ENCODE results near the gene RAPH1. TPM values are rescaled to one million over a fixed set of nuclear protein-coding genes. Genes with fewer than 3 reads are reported as not detected.
"Not testable (repeated sequence)": the region's sequence is repeated elsewhere in the genome, so short reads cannot be mapped to it uniquely, and the experiment has no call there.

Gene RAPH1
- total RNA-seq, 3 donors from 2014 or later (not counting 1 experiment from before 2014, with no cell fraction given), result 0.34 to 3.6 (median 1.5) TPM

GRCh38 chr2:203396667-203397066 lies 138.4 kb downstream of the RAPH1 start:
- Mint-ChIP-seq H3K27ac (peak overlapping the region in 1 of 2 donors; percentile 63), H3K36me3 (no peaks in the 10 kb centered on the region), H3K27me3 (ENCODE audit: low read depth in 2 of 2) (no peaks in the 10 kb centered on the region), H3K4me1 (peaks cover 6 to 9% of the 10 kb centered on the region in 2 donors), H3K4me3 (no peak overlapping the region), H3K9me3 (peaks cover 0 to 2% of the 10 kb centered on the region in 2 donors)
- Histone ChIP-seq H3K36me3 (ENCODE audit: control insufficient read depth, insufficient read depth, low read length) (peaks cover 3% of the 10 kb centered on the region), H3K9me3 (ENCODE audit: control insufficient read depth, insufficient read depth, low read length) (peaks cover 2% of the 10 kb centered on the region), H3K4me3 (ENCODE audit: low read length) (no peak overlapping the region), H3K27me3 (ENCODE audit: control insufficient read depth, insufficient read depth, low read length) (no peaks in the 10 kb centered on the region), H3K27ac (ENCODE audit: low read length) (no peak overlapping the region), H3K4me1 (ENCODE audit: control insufficient read depth, insufficient read depth, low read length) (no peaks in the 10 kb centered on the region)
- no peak for TF ChIP-seq CTCF (IDR thresholded peaks at IDR 0.05)
- ATAC-seq (no peak), DNase-seq (no peak)
- WGBS (ENCODE audit: insufficient coverage), result 78% methylated on average over 1 of the region's 1 CpG
- intact Hi-C loops (cut with micrococcal nuclease), result no loop called here

- H3K4me3 ChIP-seq (ENCODE audit: low read length), result no peak overlapping the region
- Mint-ChIP-seq H3K4me1 (peaks cover 6 to 9% of the 10 kb centered on the region in 2 donors), H3K9me3 (peaks cover 0 to 2% of the 10 kb centered on the region in 2 donors), H3K4me3 (no peak overlapping the region), H3K27ac (no peak overlapping the region), H3K36me3 (no peaks in the 10 kb centered on the region), H3K27me3 (ENCODE audit: low read depth in 2 of 2) (no peaks in the 10 kb centered on the region)
- intact Hi-C loops (cut with micrococcal nuclease), result no loop called here
- TF ChIP-seq CTCF (IDR thresholded peaks at IDR 0.05), result no peak
- no peak for DNase-seq
- no peak overlapping the region for H3K27ac ChIP-seq (ENCODE audit: low read length)
- ATAC-seq, result no peak
- peaks cover 3% of the 10 kb centered on the region for H3K36me3 ChIP-seq (ENCODE audit: control insufficient read depth, insufficient read depth, low read length)
- H3K9me3 ChIP-seq (ENCODE audit: control insufficient read depth, insufficient read depth, low read length), result peaks cover 2% of the 10 kb centered on the region
- H3K27me3 ChIP-seq (ENCODE audit: control insufficient read depth, insufficient read depth, low read length), result no peaks in the 10 kb centered on the region
- 92% methylated on average over 1 of the region's 2 CpGs for WGBS (ENCODE audit: insufficient coverage)
- H3K4me1 ChIP-seq (ENCODE audit: control insufficient read depth, insufficient read depth, low read length), result no peaks in the 10 kb centered on the region
These were observed 139.2 kb downstream of the RAPH1 start for GRCh38 chr2:203395858-203396257.

- Mint-ChIP-seq H3K27ac (no peak overlapping the region), H3K9me3 (peaks cover 0 to 2% of the 10 kb centered on the region in 2 donors), H3K27me3 (ENCODE audit: low read depth in 2 of 2) (no peaks in the 10 kb centered on the region), H3K4me3 (no peak overlapping the region), H3K4me1 (peaks cover 6 to 9% of the 10 kb centered on the region in 2 donors), H3K36me3 (no peaks in the 10 kb centered on the region)
- Histone ChIP-seq H3K4me1 (ENCODE audit: control insufficient read depth, insufficient read depth, low read length) (no peaks in the 10 kb centered on the region), H3K4me3 (ENCODE audit: low read length) (no peak overlapping the region), H3K36me3 (ENCODE audit: control insufficient read depth, insufficient read depth, low read length) (peaks cover 3% of the 10 kb centered on the region), H3K27ac (ENCODE audit: low read length) (no peak overlapping the region), H3K9me3 (ENCODE audit: control insufficient read depth, insufficient read depth, low read length) (peaks cover 2% of the 10 kb centered on the region), H3K27me3 (ENCODE audit: control insufficient read depth, insufficient read depth, low read length) (no peaks in the 10 kb centered on the region)
- intact Hi-C loops (cut with micrococcal nuclease), result no loop called here
- no peak for TF ChIP-seq CTCF (IDR thresholded peaks at IDR 0.05)
- 97% methylated on average over 9 of the region's 9 CpGs for WGBS (ENCODE audit: insufficient coverage)
- no peak for DNase-seq
- no peak for ATAC-seq
These were observed 140.4 kb downstream of the RAPH1 start for GRCh38 chr2:203394519-203395227.

GRCh38 chr2:203388153-203388552 lies 146.9 kb downstream of the RAPH1 start:
- H3K36me3 ChIP-seq (ENCODE audit: control insufficient read depth, insufficient read depth, low read length); H3K9me3 ChIP-seq (ENCODE audit: control insufficient read depth, insufficient read depth, low read length); H3K9me3 Mint-ChIP-seq; H3K4me1 Mint-ChIP-seq; H3K27me3 ChIP-seq (ENCODE audit: control insufficient read depth, insufficient read depth, low read length); H3K4me3 ChIP-seq (ENCODE audit: low read length); H3K27ac ChIP-seq (ENCODE audit: low read length); H3K27ac Mint-ChIP-seq; H3K27me3 Mint-ChIP-seq (ENCODE audit: low read depth in 2 of 2); H3K36me3 Mint-ChIP-seq; H3K4me1 ChIP-seq (ENCODE audit: control insufficient read depth, insufficient read depth, low read length); ATAC-seq; DNase-seq; H3K4me3 Mint-ChIP-seq; intact Hi-C loops (cut with micrococcal nuclease): not testable (repeated sequence)
- 100% methylated on average over 2 of the region's 6 CpGs for WGBS (ENCODE audit: insufficient coverage)

Data from natural killer cell (primary cell).